Activated CD4-positive, alpha-beta T cell treated with anti-CD3 and anti-CD28 coated beads for 4 hours (primary cell): ENCODE results near the gene LSAMP.
"Not testable (repeated sequence)": the region's sequence is repeated elsewhere in the genome, so short reads cannot be mapped to it uniquely, and the experiment has no call there.

Experiments
- DNase-seq, 2 donors: peaks; one replicate each; pipeline ENCODE4 v3.0.0-alpha.2; 2020

Gene LSAMP

GRCh38 chr3:115875460-115875859 is 569.8 kb downstream of the LSAMP start:
- no peak for DNase-seq

GRCh38 chr3:115871735-115872134 is 573.6 kb downstream of the LSAMP start:
- no peak for DNase-seq

- no peak for DNase-seq
These were observed 580.4 kb downstream of the LSAMP start for GRCh38 chr3:115864911-115865310.

DNA sequence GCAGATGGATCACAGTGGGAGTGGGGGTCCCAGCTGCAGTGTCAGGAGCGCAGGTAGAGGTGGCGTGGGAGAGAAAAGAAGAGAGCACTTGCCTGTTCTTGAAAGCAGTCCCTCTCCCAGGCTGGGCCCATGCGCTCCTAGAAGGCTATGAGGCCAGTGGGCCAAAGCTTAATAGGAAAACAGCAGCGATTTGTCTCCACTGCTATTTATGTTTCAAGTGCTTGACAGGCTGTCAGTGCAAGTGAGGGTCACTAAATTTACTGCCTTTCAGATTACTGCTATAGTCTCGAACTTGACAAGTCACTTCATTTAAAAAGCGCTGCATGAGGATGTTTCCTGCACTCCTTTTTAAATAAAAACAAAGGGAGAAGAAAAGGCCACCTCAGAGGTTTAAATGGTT is 582.4 kb downstream of the LSAMP start:
- no peak for DNase-seq

GRCh38 chr3:115862099-115862498 is 583.2 kb downstream of the LSAMP start:
- DNase-seq = no peak

DNA sequence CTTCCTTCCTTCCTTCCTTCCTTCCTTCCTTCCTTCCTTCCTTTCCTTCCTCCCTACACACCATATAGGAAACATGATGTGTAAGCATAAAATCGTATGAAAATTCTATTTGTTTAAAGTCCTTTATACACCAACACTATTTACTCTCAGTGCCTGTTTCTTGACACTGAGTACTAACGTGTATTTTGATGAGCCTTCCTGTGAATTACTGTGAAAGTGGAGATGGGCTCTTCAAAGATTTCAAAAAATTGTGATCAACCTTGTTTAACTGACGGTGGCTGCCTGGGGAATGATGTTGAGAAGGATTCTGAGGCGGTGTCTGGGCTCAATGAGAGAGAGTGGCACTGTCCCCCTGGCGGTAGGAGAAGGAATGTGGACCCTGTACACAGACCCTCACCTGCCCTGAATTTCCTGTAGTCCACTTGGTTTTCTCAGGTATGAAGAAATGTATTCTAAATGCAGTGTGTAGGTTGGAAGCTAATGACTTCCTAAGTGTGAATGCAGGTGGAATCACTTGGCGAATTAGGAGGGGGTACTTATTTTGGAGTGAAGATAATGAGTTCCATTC is 584.0 kb downstream of the LSAMP start:
- no peak for DNase-seq

DNA sequence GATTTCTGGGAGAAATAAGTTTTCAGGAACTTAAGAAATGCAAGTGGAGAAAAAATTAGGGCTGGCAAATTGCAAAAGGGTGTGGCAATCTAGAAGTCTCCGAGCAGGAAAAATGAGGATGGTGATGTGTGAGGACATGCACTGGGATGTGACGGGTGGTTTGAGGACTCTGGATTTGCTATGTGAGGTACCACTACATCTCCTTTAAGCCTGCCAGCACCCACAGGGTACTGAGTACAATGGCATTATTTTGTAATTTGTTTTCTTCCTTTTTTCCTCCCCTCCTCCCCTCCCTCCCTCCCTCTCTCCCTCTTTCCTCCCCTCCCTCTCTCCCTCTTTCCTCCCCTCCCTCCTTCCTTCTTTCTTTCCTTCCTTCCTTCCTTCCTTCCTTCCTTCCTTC is 584.5 kb downstream of the LSAMP start:
- no peak for DNase-seq

DNA sequence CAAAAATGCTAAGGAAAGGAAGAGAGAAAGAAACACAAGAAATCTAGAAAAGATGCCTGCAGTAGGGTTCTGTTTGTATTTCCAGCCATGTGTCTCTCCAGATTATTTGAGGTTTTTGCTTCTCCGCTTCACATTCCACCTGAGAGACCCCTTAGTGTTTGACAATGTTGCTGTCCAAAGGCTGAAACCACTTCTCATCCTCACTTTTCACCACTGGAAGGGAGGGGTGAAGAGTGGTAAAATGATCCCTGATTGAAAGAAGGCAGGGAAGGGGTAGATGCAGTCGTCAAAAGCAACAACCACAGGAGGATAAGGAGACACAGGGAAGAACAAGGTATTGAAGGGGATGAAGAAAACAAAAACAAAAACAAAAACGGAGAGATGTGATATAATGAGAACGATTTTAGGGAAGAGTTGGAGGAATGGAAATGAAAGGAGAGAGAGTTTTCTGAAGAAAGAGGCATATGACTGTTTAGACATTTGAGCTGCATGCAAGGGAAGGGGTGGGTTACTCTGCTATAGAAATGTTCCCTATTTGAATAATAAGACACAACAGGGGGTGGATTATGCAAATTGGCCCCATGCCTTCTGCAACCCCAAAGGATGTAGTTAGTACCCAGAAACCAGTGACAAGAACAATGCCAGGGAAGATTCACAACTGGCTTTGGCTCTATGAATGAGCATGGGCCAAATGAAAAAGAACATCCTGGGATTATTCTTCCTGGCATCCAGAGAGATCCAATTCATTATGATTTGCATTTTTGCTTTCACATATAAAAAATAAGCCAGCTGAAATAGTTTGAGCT is 586.1 kb downstream of the LSAMP start:
- no peak for DNase-seq

- no peak for DNase-seq
These were observed 587.7 kb downstream of the LSAMP start for GRCh38 chr3:115857518-115858136.

GRCh38 chr3:115855911-115856310 is 589.4 kb downstream of the LSAMP start:
- DNase-seq = no peak

DNA sequence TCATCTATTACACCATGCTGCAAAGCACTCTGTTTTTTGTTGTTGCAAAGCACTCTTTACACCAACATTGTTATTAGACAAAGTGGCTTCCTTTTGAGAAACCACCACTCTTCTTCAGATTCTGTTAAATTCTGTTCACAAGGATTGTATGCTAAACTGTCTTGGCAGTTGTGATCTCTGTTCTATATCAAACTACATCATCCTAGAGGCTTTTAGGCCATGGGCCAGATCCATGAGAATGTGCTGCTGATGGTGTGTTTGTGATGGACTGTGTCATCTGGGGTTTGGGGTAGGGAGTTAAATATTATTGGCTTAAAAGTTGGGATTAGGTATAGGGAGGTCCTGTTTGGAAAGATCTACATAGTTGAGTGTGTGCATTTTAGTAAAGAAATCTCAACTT is 592.2 kb downstream of the LSAMP start:
- no peak for DNase-seq

- DNase-seq = no peak
These were observed 593.0 kb downstream of the LSAMP start for GRCh38 chr3:115852278-115852677.

GRCh38 chr3:115851571-115851970 is 593.7 kb downstream of the LSAMP start:
- DNase-seq = no peak

DNA sequence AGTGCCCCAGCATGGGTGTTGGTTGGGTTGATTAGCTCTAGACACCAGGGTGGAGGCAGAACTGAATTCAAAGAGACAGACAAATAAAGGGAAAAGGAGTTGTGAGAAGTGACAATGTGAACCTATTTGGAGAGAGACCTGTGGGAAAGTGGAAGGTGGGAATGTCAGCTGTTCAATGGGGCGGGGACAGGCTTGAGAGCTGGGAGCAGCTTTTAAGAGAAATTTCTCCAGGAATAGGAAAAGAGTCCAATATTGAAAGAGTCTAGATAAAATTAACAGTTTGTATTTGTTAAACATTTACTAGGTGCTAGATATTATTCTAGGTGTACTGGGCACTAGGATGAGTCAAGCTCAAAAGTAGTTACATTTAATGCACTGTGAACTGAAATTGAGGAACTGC is 596.6 kb downstream of the LSAMP start:
- no peak for DNase-seq

GRCh38 chr3:115845986-115846385 is 599.3 kb downstream of the LSAMP start:
- no peak for DNase-seq

- not testable (repeated sequence) for DNase-seq
These were observed 600.6 kb downstream of the LSAMP start for GRCh38 chr3:115844729-115845128.

DNA sequence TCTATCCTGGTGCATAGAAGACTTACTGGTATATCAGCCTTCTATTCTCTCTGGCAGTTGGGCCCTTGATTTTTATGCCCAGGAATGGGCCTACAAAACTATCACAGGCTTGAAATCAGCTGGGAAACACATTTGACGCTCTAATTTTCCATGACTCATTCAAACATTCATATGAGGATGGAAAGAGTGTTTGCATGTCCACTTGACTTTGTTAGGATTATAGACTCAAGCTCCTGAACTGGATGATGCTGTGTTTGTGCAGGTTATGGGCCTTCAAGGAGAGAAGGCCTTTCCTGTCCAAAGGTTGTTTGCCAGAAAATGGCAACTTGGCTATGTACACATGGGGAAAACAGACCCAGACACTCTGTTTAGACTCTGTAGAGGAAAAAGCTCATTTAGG is 602.1 kb downstream of the LSAMP start:
- DNase-seq = no peak

DNA sequence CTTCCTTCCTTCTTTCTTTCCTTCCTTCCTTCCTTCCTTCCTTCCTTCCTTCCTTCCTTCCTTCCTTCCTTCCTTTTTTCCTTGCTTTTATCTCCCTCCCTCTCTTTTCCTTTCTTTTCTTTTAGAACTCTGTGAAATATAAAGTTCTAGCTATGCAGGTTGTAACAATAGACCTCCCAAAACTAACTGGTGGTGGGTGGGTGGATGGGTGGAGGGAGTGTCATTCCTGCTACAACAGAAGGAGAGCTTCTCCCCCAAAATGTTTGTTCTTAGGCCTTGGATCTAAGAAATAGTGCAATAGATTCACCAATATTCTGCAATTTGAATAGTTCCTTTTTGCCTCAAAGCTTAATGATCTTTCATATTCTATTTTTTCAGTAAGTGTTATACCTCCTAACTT is 606.0 kb downstream of the LSAMP start:
- DNase-seq = no peak

- no peak for DNase-seq
These were observed 606.5 kb downstream of the LSAMP start for GRCh38 chr3:115838786-115839185.

GRCh38 chr3:115836944-115837343 is 608.3 kb downstream of the LSAMP start:
- DNase-seq = no peak

DNA sequence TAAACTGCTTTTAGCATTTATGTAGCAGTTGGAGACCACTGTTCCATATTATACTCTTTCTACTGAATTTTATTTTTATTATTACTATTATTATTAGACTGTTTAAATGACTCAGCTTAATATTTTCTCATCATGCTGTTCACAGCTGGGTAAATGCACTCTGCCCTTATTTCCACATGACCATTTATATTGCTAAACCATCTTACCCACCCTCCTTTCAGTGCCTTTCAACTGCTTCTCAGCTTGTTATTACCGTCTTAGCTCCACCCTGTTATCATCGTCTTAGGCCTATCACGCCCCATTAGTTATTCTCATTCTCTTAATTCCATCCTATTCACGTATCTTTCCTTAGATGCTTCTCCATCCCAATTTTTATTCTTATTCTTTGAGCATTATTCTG is 609.3 kb downstream of the LSAMP start:
- no peak for DNase-seq

GRCh38 chr3:115834068-115834467 is 611.2 kb downstream of the LSAMP start:
- DNase-seq = no peak

- no peak for DNase-seq
These were observed 612.2 kb downstream of the LSAMP start for GRCh38 chr3:115833074-115833473.

GRCh38 chr3:115832265-115832664 is 613.0 kb downstream of the LSAMP start:
- DNase-seq = no peak
